Natural killer cell (primary cell): ENCODE measurements around the gene DALRD3. TPM values are rescaled to one million over a fixed set of nuclear protein-coding genes. Genes with fewer than 3 reads are reported as not detected.

ENCODE experiments used
- ATAC-seq, 3 donors: fragments of 150-1000 bp in 2 of 3; fragments of 200-7000 bp in 1 of 3; cut with Tn5 transposase; 1 replicate in 1 of 3; 2 replicates in 2 of 3; pipeline ENCODE4 v1.10.0; 2021; ENCODE audit warnings: mild to moderate bottlenecking in 2 of 3, moderate library complexity in 2 of 3
- DNase-seq, 2 donors: peaks; one replicate each; pipeline versions ENCODE4 v3.0.0 to v3.0.0-alpha.2; 2013 to 2021; ENCODE audit warnings: mixed read lengths in 1 of 2
- H3K27ac ChIP-seq: one replicate; pipeline ENCODE4 v1.5.1; 2013; ENCODE audit warnings: mild to moderate bottlenecking, low read length
- H3K27me3 ChIP-seq: one replicate; pipeline ENCODE4 v1.6.1; 2013; ENCODE audit warnings: low read length; ENCODE audit not compliant: control insufficient read depth, insufficient read depth
- H3K36me3 ChIP-seq: one replicate; pipeline ENCODE4 v1.6.1; 2013; ENCODE audit warnings: low read length; ENCODE audit not compliant: control insufficient read depth, insufficient read depth
- H3K4me1 ChIP-seq: one replicate; pipeline ENCODE4 v1.6.1; 2013; ENCODE audit warnings: low read length; ENCODE audit not compliant: control insufficient read depth, insufficient read depth
- H3K4me3 ChIP-seq: one replicate; pipeline ENCODE4 v1.5.1; 2013; ENCODE audit warnings: low read length
- H3K9me3 ChIP-seq: one replicate; pipeline ENCODE4 v1.6.1; 2013; ENCODE audit warnings: low read length; ENCODE audit not compliant: control insufficient read depth, insufficient read depth
- H3K27ac Mint-ChIP-seq, 2 donors: one replicate each; pipeline ENCODE4 v1.8.0; 2022; ENCODE audit warnings: mild to moderate bottlenecking in 2 of 2, mixed read lengths in 2 of 2, moderate library complexity in 1 of 2
- H3K27me3 Mint-ChIP-seq, 2 donors: one replicate each; pipeline ENCODE4 v1.8.0; 2022; ENCODE audit warnings: low read depth in 2 of 2, mixed read lengths in 2 of 2
- H3K36me3 Mint-ChIP-seq: one replicate; pipeline ENCODE4 v1.8.0; 2022; ENCODE audit warnings: mixed read lengths
- H3K4me1 Mint-ChIP-seq, 2 donors: one replicate each; pipeline ENCODE4 v1.8.0; 2022; ENCODE audit warnings: mixed read lengths in 2 of 2
- H3K4me3 Mint-ChIP-seq: one replicate; pipeline ENCODE4 v1.8.0; 2022; ENCODE audit warnings: mild to moderate bottlenecking, moderate library complexity, mixed read lengths
- H3K9me3 Mint-ChIP-seq, 2 donors: one replicate each; pipeline ENCODE4 v1.8.0; 2022; ENCODE audit warnings: mixed read lengths in 2 of 2
- CTCF ChIP-seq: fragments of 200-600 bp; IDR thresholded peaks from one replicate; pipeline ENCODE4 v1.8.0; 2022; ENCODE audit warnings: antibody characterized with exemption
- WGBS: methylation state at CpG from one replicate; pipeline ENCODE4 v1.1.7; 2013; ENCODE audit warnings: missing lambda C conversion rate; ENCODE audit not compliant: insufficient coverage; 5-methylcytosine and 5-hydroxymethylcytosine counted together
- intact Hi-C: fragments of 100-400 bp; cut with micrococcal nuclease; formaldehyde crosslinking; loops from one replicate; pipeline ENCODE4 v1.14.2; 2022
- total RNA-seq, 4 donors: library from RNA; stranded (reverse); fragments of 120-200 nt in 1 of 4; gene quantifications; one replicate each; pipeline versions ENCODE4 v1.2.3 to v1.2.4, GENCODE V29; 2013 to 2022

Gene DALRD3
- 10 to 100 TPM; 16.8 to 20.1 (median 18.0) TPM for total RNA-seq
- total RNA-seq (2013), result 25.6 TPM

- DNase-seq (peak; percentile 65 to 73), ATAC-seq (peak in 2 of 3 donors; percentile 6)
- peak within 1 kb of the TSS; percentile 86 to 95 for H3K27ac Mint-ChIP-seq
- Histone ChIP-seq H3K36me3 (peaks cover 27% of the 10 kb centered on the region), H3K4me3 (peak within 1 kb of the TSS; percentile 68), H3K27me3 (no peaks in the 10 kb centered on the region), H3K27ac (peak within 1 kb of the TSS; percentile 79), H3K9me3 (no peaks in the 10 kb centered on the region), H3K4me1 (peaks cover 45% of the 10 kb centered on the region)
- H3K4me1 Mint-ChIP-seq, result peaks cover 13 to 23% of the 10 kb centered on the region in 2 donors
- no peaks in the 10 kb centered on the region for H3K9me3 Mint-ChIP-seq
- no peaks in the 10 kb centered on the region for H3K27me3 Mint-ChIP-seq
- TF ChIP-seq CTCF, result no peak
- intact Hi-C loops, result no loop called here
- WGBS, result under 1% methylated on average over 85 of the region's 85 CpGs
- H3K36me3 Mint-ChIP-seq, result no peaks in the 10 kb centered on the region
- H3K4me3 Mint-ChIP-seq, result peak within 1 kb of the TSS; percentile 98
Observed at GRCh38 chr3:49017971-49018706, at the start of gene DALRD3. Gene DALRD3 (minus strand): TSS chr3:49018580. CDS start chr3:49018564, 16 bp downstream.

GRCh38 chr3:49058011-49058410 is 39.6 kb upstream of the DALRD3 start:
- Mint-ChIP-seq H3K36me3 (peaks cover 8% of the 10 kb centered on the region), H3K4me3 (no peak overlapping the region), H3K4me1 (peaks cover 0 to 4% of the 10 kb centered on the region in 2 donors), H3K27ac (no peak overlapping the region), H3K9me3 (no peaks in the 10 kb centered on the region), H3K27me3 (no peaks in the 10 kb centered on the region)
- H3K4me1 ChIP-seq, result no peaks in the 10 kb centered on the region
- no peak overlapping the region for H3K27ac ChIP-seq
- DNase-seq, result no peak
- ATAC-seq, result no peak
- peaks cover 42% of the 10 kb centered on the region for H3K36me3 ChIP-seq
- 96% methylated on average over 7 of the region's 7 CpGs for WGBS
- no peaks in the 10 kb centered on the region for H3K27me3 ChIP-seq
- intact Hi-C loops, result no loop called here
- H3K4me3 ChIP-seq, result no peak overlapping the region
- no peak for TF ChIP-seq CTCF
- no peaks in the 10 kb centered on the region for H3K9me3 ChIP-seq

GRCh38 chr3:49057268-49057667 is 38.9 kb upstream of the DALRD3 start:
- ATAC-seq (peak in 2 of 3 donors; percentile 13 to 17), DNase-seq (no peak)
- Mint-ChIP-seq H3K27ac (no peak overlapping the region), H3K4me1 (peaks cover under 1 to 8% of the 10 kb centered on the region in 2 donors), H3K4me3 (no peak overlapping the region), H3K27me3 (no peaks in the 10 kb centered on the region), H3K9me3 (no peaks in the 10 kb centered on the region), H3K36me3 (peaks cover 8% of the 10 kb centered on the region)
- H3K27ac ChIP-seq, result no peak overlapping the region
- intact Hi-C loops, result no loop called here
- peaks cover 44% of the 10 kb centered on the region for H3K36me3 ChIP-seq
- no peaks in the 10 kb centered on the region for H3K9me3 ChIP-seq
- TF ChIP-seq CTCF, result no peak
- H3K27me3 ChIP-seq, result no peaks in the 10 kb centered on the region
- WGBS, result 98% methylated on average over 10 of the region's 10 CpGs
- H3K4me1 ChIP-seq, result no peaks in the 10 kb centered on the region
- no peak overlapping the region for H3K4me3 ChIP-seq
